Inferior parietal cortex (tissue), 1 donor: Measurements from ENCODE around the gene UGT1A3.

Experiments
- DNase-seq: peaks from one replicate; pipeline ENCODE4 v3.0.0-alpha.2; 2016; ENCODE audit errors: extremely low spot score

Gene UGT1A3

GRCh38 chr2:233758141-233758540, 29.3 kb downstream of the UGT1A3 start:
- DNase-seq = no peak

- no peak for DNase-seq
Measured at GRCh38 chr2:233758849-233759248, 30.0 kb downstream of the UGT1A3 start.

- no peak for DNase-seq
Measured at GRCh38 chr2:233760043-233760442, 31.2 kb downstream of the UGT1A3 start, which contains the start of gene UGT1A1. UGT1A1 (plus strand) TSS chr2:233760270; CDS start chr2:233760288, 18 bp downstream.

DNA sequence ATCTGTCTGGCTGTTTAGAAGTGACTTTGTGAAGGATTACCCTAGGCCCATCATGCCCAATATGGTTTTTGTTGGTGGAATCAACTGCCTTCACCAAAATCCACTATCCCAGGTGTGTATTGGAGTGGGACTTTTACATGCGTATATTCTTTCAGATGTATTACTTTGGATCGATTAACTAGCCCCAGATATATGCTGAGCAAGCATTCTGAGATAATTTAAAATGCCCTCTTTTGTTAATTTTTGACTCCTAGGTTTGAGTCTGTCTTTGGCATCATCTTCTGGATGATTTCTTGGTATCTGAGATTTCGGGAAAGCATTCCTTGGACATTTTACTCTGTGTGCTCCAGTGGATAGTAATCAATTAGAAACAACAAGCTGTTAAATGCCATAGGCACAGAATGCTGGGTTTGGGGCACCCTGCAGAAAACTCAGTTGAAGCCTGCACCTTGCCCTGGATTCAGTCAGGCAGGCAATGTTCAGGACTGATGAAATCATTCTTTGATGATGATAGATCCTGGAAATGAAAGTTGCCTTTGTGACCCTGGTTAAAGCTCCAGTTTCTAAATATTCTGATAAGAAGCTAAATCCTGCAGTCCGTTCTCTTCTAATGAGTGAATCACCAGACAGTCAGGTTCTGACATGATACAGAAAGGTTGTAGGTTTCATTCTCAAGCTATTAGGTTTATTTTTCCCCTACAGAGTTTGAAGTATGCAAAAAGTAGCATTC, 32.4 kb downstream of the UGT1A3 start:
- no peak for DNase-seq

GRCh38 chr2:233764264-233764663, 35.4 kb downstream of the UGT1A3 start:
- DNase-seq = no peak

DNA sequence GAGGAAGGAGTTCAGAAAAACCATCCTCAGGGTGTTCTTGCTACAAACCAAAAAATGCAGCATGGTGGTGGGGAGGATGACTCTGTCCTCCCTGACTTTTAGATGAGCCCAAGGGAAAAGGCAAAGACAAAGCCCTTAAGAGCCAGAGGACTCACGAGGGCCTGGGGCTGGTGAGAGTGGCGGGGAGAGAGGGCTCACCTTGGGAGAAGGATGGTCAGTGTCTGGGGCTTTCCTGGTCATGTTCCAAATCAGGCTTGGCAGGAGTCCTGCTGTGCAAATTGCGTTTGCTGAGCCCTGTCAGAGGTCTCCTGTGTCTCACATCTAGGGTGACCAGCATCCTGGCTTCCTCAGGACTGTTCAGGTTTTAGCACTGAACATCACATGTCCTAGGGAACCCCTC, 35.9 kb downstream of the UGT1A3 start:
- no peak for DNase-seq

DNA sequence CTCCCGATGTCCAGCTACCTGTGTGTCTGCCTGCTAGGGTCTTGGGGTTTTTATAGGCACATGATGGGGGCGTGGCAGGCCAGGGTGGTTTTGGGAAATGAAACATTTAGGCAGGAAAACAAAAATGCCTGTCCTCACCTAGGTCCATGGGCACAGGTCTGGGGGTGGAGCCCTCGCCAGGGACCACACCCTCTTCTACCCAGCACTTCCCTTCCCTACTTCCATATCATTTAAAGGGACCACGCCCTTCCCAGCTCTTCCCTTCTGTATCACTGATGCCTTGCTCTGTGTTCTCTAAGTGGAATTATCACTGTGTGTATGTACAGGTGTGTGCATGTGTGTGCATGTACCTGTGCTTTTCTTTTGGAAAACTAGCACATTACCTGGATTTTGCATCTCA, 37.6 kb downstream of the UGT1A3 start:
- DNase-seq = no peak

GRCh38 chr2:233768076-233768475, 39.2 kb downstream of the UGT1A3 start:
- DNase-seq = no peak

DNA sequence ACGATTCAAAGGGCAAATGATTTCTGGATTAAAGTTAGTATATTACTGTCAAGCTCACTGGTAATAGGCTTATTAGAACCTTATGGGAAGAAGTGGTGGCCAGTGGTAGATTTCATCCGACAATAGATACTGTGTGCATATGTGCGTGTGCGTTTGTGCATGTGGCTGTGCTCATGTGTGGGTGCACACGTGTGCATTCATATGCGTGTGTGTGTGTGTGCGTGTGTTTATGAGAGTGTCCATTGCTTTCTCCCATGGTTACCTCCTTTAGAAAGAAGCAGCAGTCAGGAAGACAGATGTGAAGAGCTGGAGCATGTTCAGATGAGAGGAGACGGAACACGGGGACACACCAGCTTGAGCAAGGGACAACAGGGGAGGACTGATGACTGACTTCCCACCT, 40.4 kb downstream of the UGT1A3 start:
- no peak for DNase-seq

DNA sequence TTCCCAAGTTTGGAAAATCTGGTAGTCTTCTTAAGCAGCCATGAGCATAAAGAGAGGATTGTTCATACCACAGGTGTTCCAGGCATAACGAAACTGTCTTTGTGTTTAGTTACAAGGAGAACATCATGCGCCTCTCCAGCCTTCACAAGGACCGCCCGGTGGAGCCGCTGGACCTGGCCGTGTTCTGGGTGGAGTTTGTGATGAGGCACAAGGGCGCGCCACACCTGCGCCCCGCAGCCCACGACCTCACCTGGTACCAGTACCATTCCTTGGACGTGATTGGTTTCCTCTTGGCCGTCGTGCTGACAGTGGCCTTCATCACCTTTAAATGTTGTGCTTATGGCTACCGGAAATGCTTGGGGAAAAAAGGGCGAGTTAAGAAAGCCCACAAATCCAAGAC, 43.3 kb downstream of the UGT1A3 start:
- DNase-seq = no peak

DNA sequence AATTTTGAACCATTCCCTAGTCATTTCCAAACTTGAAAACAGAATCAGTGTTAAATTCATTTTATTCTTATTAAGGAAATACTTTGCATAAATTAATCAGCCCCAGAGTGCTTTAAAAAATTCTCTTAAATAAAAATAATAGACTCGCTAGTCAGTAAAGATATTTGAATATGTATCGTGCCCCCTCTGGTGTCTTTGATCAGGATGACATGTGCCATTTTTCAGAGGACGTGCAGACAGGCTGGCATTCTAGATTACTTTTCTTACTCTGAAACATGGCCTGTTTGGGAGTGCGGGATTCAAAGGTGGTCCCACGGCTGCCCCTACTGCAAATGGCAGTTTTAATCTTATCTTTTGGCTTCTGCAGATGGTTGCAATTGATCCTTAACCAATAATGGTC, 43.7 kb downstream of the UGT1A3 start:
- no peak for DNase-seq

- DNase-seq = no peak
Measured at GRCh38 chr2:233773854-233774253, 45.0 kb downstream of the UGT1A3 start.

DNA sequence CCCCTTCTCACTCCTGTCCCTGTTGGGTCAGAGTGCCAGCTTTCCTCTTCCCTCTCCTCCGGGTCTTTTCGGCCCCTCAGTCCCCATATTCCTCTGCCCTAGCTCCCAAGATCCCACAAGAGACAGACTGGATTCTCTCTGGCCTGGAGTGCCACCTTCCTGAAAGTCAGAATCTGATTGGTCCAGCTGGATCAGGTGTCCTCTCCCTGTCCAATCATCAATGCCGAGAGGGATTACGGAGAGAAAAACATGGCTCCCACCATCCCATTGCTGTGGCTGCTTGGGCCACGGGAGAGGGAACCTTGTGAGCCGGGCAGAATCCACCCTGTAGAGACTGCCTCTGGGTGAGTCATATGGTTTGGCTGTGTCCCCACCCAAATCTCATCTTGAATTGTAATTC, 46.6 kb downstream of the UGT1A3 start:
- no peak for DNase-seq

DNA sequence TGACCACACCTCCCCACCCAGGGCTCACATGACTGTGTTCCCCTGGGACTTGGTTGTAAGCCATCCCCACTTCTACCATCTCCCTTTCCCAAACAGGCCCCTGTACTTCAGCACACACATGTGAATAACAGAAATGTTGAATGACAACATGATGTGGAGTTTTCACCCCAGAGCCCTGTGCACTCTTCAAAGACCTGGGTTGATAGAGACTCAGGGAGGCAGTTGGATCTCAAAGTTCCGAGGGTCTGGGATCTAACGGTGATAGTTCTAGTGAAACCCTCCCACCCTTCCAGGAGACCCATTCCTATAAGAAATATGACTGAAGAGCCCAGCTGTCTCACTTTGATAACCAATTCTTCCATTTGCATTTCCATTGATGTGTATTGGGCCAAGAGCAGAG, 49.2 kb downstream of the UGT1A3 start, which contains the start of gene MROH2A:
MROH2A (plus strand) TSS at position 301 of the 400 bp plus-strand sequence. CDS start 1,029 bp downstream, outside the sequence.
- no peak for DNase-seq

DNA sequence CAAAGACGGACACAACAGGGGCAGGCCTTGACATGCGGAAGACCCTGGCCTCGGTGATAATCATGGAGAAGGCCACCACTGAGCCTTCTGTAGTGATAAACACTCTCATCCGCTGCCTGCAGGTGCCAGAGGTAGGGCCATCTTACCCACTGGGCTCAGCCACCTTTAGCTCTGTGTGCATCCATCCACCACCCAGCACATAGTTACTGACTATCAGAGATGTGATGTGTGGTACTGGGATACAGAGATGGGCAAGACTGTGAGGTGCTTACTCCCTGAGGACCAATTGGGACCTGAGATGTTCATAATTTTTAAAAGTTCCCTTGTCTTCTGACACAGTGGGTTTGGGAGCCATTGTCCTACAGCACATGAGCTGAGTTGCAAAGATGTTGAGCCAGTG, 50.9 kb downstream of the UGT1A3 start:
- no peak for DNase-seq

DNA sequence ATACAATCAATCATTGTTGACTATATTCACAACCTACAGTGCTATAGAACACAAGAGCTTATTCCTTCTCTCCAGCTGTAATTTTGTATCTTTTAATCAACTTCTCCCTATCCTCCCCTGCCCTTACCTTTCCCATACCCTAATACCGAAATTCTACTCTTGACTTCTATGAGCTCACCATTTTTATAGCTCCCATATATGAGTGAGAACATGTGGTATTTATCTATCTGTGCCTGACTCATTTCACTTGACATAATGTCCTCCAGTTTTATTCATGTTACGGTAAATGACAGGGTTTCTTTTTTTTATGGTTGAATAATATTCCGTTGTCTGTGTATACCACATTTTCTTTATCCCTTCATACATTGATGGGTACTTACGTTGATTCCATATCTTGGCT, 51.9 kb downstream of the UGT1A3 start:
- no peak for DNase-seq

GRCh38 chr2:233789554-233789953, 60.7 kb downstream of the UGT1A3 start:
- DNase-seq = no peak

DNA sequence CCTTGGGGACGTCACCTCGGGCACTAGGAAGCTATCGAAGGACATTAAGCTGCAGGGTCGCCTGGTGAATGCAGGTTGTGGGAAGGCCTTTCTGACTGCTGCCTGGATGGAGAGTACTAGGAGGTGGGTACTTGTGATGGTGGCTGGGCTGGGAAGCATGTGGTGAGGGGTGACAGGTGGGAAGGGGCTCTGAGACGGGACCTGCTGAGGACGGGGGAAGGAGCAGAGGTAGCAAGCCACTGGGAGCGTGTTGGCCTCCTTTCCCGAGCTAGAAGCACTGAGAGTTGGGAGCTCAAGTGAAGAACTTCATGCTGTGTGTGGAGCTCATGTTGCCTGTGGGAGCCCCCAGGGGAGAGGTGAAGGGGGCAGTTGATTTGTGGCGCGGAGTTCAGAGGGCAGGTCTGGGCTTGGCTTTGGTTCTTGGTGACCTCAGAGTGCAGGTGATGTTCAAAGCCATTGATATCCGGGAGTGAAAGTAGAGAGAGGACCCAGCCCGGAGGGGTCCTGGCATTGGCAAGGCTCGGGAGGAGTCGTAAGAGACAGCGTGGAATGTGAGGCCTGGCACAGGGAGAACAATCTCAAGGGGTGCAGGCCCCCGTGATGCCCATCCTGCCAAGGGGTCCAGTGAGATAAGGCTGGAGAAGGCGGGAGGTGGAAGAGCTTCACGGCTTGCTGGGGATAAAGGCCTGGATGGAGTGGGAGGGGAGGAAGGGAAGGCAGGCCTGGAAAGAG, 62.5 kb downstream of the UGT1A3 start:
- DNase-seq = no peak

- no peak for DNase-seq
Measured at GRCh38 chr2:233791883-233792329, 63.1 kb downstream of the UGT1A3 start.

GRCh38 chr2:233792720-233793119, 63.9 kb downstream of the UGT1A3 start:
- DNase-seq = no peak

DNA sequence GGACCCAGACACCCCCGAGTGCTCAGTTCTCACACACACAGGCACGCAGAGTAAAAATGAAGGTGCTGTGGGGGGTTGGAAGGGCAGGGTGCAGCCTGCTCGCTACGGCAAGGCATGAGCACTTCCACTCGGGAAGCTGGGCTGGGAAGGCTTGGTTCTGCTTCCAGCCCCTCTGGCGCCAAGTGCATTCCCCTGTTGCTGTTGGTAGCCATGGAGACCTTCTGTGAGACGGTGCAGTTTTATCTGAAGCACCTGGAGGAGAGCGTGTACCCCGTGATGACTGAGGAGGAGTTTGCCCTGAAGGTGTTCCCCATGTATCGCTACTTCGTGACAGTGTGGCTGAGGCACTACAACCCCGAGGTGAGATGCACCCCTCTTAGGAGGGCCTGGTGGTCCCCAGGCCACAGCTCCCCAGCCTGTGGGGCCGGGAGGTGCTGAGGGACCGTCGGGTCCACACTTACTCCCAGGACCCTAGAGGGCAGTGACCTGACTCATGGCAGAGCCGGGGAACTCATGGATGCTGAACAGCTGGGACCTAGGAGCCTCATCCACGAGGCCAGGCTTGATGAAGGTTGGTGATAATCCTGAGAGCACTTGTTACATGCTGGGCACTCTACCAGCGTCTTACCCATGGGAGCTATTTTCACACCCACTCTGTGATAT, 64.8 kb downstream of the UGT1A3 start:
- no peak for DNase-seq

DNA sequence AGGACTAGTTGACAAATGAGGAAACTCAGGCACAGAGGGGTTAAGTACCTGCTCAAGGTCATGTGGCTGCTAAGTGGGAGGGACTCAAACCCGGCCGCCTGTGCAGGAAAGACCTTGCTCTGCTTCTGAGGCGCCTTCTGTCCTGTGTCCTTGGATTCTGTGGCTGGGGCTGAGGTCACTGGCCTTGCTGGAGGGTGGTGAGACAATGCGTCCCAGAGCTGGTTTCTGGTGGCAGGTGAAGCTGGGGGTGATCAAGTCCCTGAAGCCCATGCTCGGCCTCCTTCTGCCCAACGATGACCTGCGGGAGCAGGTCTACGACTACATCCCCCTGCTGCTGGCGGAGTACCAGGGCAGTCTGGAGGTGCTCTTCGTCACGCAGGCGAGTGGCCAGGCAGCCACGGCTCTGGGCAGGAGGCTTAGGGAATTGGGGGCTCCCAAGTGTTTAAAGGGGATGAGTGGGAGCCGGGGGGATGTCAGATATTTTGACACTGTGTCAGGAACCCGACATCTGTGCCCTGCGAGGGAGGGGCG, 65.4 kb downstream of the UGT1A3 start:
- no peak for DNase-seq
